MG63 (cell line): ENCODE measurements around the gene DTNA. TPM values are rescaled to one million over a fixed set of nuclear protein-coding genes. Genes with fewer than 3 reads are reported as not detected.
A peak's percentile ranks its signal among the peaks of the same experiment; 100 is the strongest.

ENCODE experiments used
- DNase-seq: peaks from one replicate; pipeline ENCODE4 v3.0.0-alpha.2; 2020
- H3K27me3 ChIP-seq: fragments of 250-450 bp; sonication (Bioruptor Pico); 2 replicates; pipeline ENCODE4 v1.5.1; 2020; ENCODE audit warnings: mild to moderate bottlenecking, moderate library complexity
- H3K36me3 ChIP-seq: fragments of 250-450 bp; sonication (Bioruptor Pico); 2 replicates; pipeline ENCODE4 v1.5.1; 2020; ENCODE audit warnings: mild to moderate bottlenecking, moderate library complexity
- H3K4me3 ChIP-seq: fragments of 250-450 bp; sonication (Bioruptor Pico); 2 replicates; pipeline ENCODE4 v1.5.1; 2020; ENCODE audit warnings: mild to moderate bottlenecking, moderate library complexity
- H3K9me3 ChIP-seq: fragments of 250-450 bp; sonication (Bioruptor Pico); 2 replicates; pipeline ENCODE4 v1.5.1; 2020; ENCODE audit warnings: mild to moderate bottlenecking, moderate library complexity
- total RNA-seq: library from RNA; depleted of rRNA; stranded (reverse); fragments of >200 nt; shearing (Covaris generic); gene quantifications from 2 replicates; pipeline ENCODE4 v1.2.3, GENCODE V29; 2014; ENCODE audit warnings: low replicate concordance

The DTNA gene
- total RNA-seq, 1 experiment from 2014 or later: 0.33 TPM

- Histone ChIP-seq H3K4me3 (no peak overlapping the region), H3K36me3 (no peaks in the 10 kb centered on the region), H3K27me3 (no peaks in the 10 kb centered on the region), H3K9me3 (no peaks in the 10 kb centered on the region)
- no peak for DNase-seq
Measured at GRCh38 chr18:34848156-34848555, 138.1 kb downstream of the DTNA start.

- no peaks in the 10 kb centered on the region for H3K27me3 ChIP-seq
- H3K4me3 ChIP-seq: no peak overlapping the region
- no peak for DNase-seq
- H3K36me3 ChIP-seq: no peaks in the 10 kb centered on the region
- no peaks in the 10 kb centered on the region for H3K9me3 ChIP-seq
Measured at GRCh38 chr18:34848695-34849094, 138.6 kb downstream of the DTNA start.

GRCh38 chr18:34857320-34857719 is 147.2 kb downstream of the DTNA start:
- peak; percentile 0 for DNase-seq
- H3K9me3 ChIP-seq: no peaks in the 10 kb centered on the region
- H3K4me3 ChIP-seq: no peak overlapping the region
- H3K36me3 ChIP-seq: no peaks in the 10 kb centered on the region
- H3K27me3 ChIP-seq: no peaks in the 10 kb centered on the region

- Histone ChIP-seq H3K4me3 (no peak overlapping the region), H3K9me3 (no peaks in the 10 kb centered on the region), H3K36me3 (no peaks in the 10 kb centered on the region), H3K27me3 (no peaks in the 10 kb centered on the region)
- DNase-seq: no peak
Measured at GRCh38 chr18:34858188-34858587, 148.1 kb downstream of the DTNA start.

GRCh38 chr18:34859496-34859895 is 149.4 kb downstream of the DTNA start:
- Histone ChIP-seq H3K27me3 (no peaks in the 10 kb centered on the region), H3K36me3 (no peaks in the 10 kb centered on the region), H3K9me3 (no peaks in the 10 kb centered on the region), H3K4me3 (no peak overlapping the region)
- no peak for DNase-seq

GRCh38 chr18:34862561-34862960 is 152.5 kb downstream of the DTNA start:
- no peak for DNase-seq
- H3K27me3 ChIP-seq: no peaks in the 10 kb centered on the region
- no peaks in the 10 kb centered on the region for H3K36me3 ChIP-seq
- H3K9me3 ChIP-seq: no peaks in the 10 kb centered on the region
- H3K4me3 ChIP-seq: no peak overlapping the region

GRCh38 chr18:34863702-34864101 is 153.6 kb downstream of the DTNA start:
- Histone ChIP-seq H3K36me3 (no peaks in the 10 kb centered on the region), H3K4me3 (no peak overlapping the region), H3K27me3 (no peaks in the 10 kb centered on the region), H3K9me3 (no peaks in the 10 kb centered on the region)
- DNase-seq: no peak

GRCh38 chr18:34864836-34865497 is 154.9 kb downstream of the DTNA start:
- Histone ChIP-seq H3K9me3 (no peaks in the 10 kb centered on the region), H3K4me3 (no peak overlapping the region), H3K27me3 (no peaks in the 10 kb centered on the region), H3K36me3 (no peaks in the 10 kb centered on the region)
- DNase-seq: no peak

- no peak overlapping the region for H3K4me3 ChIP-seq
Measured at GRCh38 chr18:34866310-34866709, 156.2 kb downstream of the DTNA start.

GRCh38 chr18:34866739-34867138 is 156.6 kb downstream of the DTNA start:
- DNase-seq: no peak
- Histone ChIP-seq H3K4me3 (no peak overlapping the region), H3K27me3 (no peaks in the 10 kb centered on the region)

More at GRCh38 chr18:34866310-34866709, 156.2 kb downstream of the DTNA start:
- no peaks in the 10 kb centered on the region for H3K36me3 ChIP-seq
- H3K27me3 ChIP-seq: no peaks in the 10 kb centered on the region
- H3K9me3 ChIP-seq: no peaks in the 10 kb centered on the region
- no peak for DNase-seq

GRCh38 chr18:34867520-34867919 is 157.4 kb downstream of the DTNA start:
- Histone ChIP-seq H3K9me3 (no peaks in the 10 kb centered on the region), H3K36me3 (no peaks in the 10 kb centered on the region), H3K27me3 (no peaks in the 10 kb centered on the region), H3K4me3 (no peak overlapping the region)
- no peak for DNase-seq

More at GRCh38 chr18:34866739-34867138, 156.6 kb downstream of the DTNA start:
- no peaks in the 10 kb centered on the region for H3K36me3 ChIP-seq
- H3K9me3 ChIP-seq: no peaks in the 10 kb centered on the region

GRCh38 chr18:34870555-34871310 is 160.6 kb downstream of the DTNA start:
- no peak for DNase-seq
- H3K9me3 ChIP-seq: no peaks in the 10 kb centered on the region
- H3K36me3 ChIP-seq: no peaks in the 10 kb centered on the region
- no peaks in the 10 kb centered on the region for H3K27me3 ChIP-seq
- H3K4me3 ChIP-seq: no peak overlapping the region

- no peaks in the 10 kb centered on the region for H3K36me3 ChIP-seq
- H3K9me3 ChIP-seq: no peaks in the 10 kb centered on the region
- H3K27me3 ChIP-seq: no peaks in the 10 kb centered on the region
- peak; percentile 7 for DNase-seq
- H3K4me3 ChIP-seq: no peak overlapping the region
Measured at GRCh38 chr18:34871435-34871834, 161.3 kb downstream of the DTNA start.

GRCh38 chr18:34872066-34872465 is 162.0 kb downstream of the DTNA start:
- H3K9me3 ChIP-seq: no peaks in the 10 kb centered on the region
- H3K36me3 ChIP-seq: no peaks in the 10 kb centered on the region
- no peaks in the 10 kb centered on the region for H3K27me3 ChIP-seq
- H3K4me3 ChIP-seq: no peak overlapping the region
- no peak for DNase-seq

- Histone ChIP-seq H3K36me3 (no peaks in the 10 kb centered on the region), H3K27me3 (no peaks in the 10 kb centered on the region), H3K4me3 (no peak overlapping the region), H3K9me3 (no peaks in the 10 kb centered on the region)
- no peak for DNase-seq
Measured at GRCh38 chr18:34873986-34874580, 164.0 kb downstream of the DTNA start.

- DNase-seq: no peak
- no peaks in the 10 kb centered on the region for H3K36me3 ChIP-seq
- no peak overlapping the region for H3K4me3 ChIP-seq
- no peaks in the 10 kb centered on the region for H3K9me3 ChIP-seq
- H3K27me3 ChIP-seq: no peaks in the 10 kb centered on the region
Measured at GRCh38 chr18:34875150-34875549, 165.1 kb downstream of the DTNA start.

GRCh38 chr18:34880403-34880802 is 170.3 kb downstream of the DTNA start:
- no peaks in the 10 kb centered on the region for H3K9me3 ChIP-seq

More at GRCh38 chr18:34880403-34880802, 170.3 kb downstream of the DTNA start:
- no peak for DNase-seq
- H3K4me3 ChIP-seq: no peak overlapping the region
- H3K36me3 ChIP-seq: no peaks in the 10 kb centered on the region
- H3K27me3 ChIP-seq: no peaks in the 10 kb centered on the region
